Fibroblast of lung (primary cell): ENCODE measurements around the gene NCOA1.

ENCODE experiments used
- EZH2 ChIP-seq: IDR thresholded peaks from 2 replicates; pipeline ENCODE4 v1.5.1; 2012; ENCODE audit warnings: low read length, control low read depth, mild to moderate bottlenecking; ENCODE audit errors: missing control alignments
- TF ChIP-seq, protein P1 (sequence below), 2 donors: IDR thresholded peaks in 1 of 2; conservative IDR thresholded peaks in 1 of 2; 1 replicate in 1 of 2; 2 replicates in 1 of 2; pipeline ENCODE4 v1.5.1; 2011 to 2012; ENCODE audit warnings: low read length in 2 of 2, control low read depth in 1 of 2, inconsistent platforms in 1 of 2, low read depth in 1 of 2, mild to moderate bottlenecking in 1 of 2

DNA sequence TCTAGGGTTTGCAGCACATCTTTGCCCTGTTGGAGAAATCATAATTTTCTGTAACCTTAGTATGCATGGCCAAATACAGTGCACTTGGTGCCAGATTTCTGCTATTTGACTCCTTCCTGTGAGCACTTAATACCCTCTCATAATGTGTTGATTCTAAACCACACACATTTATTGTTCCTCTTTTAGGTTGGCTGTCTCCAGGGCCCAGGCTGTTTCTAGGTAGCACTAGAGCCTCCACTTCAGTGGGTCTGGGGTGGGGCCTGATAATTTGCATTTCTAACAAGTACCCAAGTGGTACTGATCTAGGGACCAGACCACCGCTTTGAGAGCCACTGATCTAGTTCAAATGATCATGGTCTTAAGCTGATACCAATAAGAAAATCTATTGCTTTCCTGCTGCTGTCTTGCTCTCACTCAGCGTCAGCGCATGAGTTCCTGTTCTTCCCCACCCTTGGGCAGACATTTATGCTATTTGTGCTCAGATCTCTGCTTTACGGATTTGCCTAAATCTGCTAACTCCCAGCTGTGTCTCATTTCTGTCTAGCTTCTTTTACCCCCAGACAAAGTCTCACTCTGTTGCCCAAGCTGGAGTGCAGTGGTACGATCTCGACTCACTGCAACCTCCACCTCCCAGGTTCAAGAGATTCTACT, 294.7 kb downstream of the NCOA1 start:
- TF ChIP-seq, protein P1, sequence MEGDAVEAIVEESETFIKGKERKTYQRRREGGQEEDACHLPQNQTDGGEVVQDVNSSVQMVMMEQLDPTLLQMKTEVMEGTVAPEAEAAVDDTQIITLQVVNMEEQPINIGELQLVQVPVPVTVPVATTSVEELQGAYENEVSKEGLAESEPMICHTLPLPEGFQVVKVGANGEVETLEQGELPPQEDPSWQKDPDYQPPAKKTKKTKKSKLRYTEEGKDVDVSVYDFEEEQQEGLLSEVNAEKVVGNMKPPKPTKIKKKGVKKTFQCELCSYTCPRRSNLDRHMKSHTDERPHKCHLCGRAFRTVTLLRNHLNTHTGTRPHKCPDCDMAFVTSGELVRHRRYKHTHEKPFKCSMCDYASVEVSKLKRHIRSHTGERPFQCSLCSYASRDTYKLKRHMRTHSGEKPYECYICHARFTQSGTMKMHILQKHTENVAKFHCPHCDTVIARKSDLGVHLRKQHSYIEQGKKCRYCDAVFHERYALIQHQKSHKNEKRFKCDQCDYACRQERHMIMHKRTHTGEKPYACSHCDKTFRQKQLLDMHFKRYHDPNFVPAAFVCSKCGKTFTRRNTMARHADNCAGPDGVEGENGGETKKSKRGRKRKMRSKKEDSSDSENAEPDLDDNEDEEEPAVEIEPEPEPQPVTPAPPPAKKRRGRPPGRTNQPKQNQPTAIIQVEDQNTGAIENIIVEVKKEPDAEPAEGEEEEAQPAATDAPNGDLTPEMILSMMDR (conservative IDR thresholded peaks at IDR 0.05 in 1 of 2, IDR thresholded peaks at IDR 0.05 in 1 of 2; ENCODE audit: low read depth in 1 of 2, low read length in 2 of 2) = no peak
- TF ChIP-seq EZH2 = no peak
